Measurements from ENCODE around the gene PDCD4.

- TF ChIP-seq REST (IDR thresholded peaks at IDR 0.05; ENCODE audit: borderline replicate concordance) (no peak), REST (CRISPR knock-in tag; IDR thresholded peaks at IDR 0.05; ENCODE audit: low read depth) (no peak), ZNF644 (tag; IDR thresholded peaks at IDR 0.05; ENCODE audit: low read depth) (no peak), RUNX1 (IDR thresholded peaks at IDR 0.05; ENCODE audit: low read depth) (no peak), ESRRA (IDR thresholded peaks at IDR 0.05; ENCODE audit: borderline replicate concordance, low read depth) (no peak), ZNF184 (CRISPR knock-in tag; IDR thresholded peaks at IDR 0.05) (no peak), RAD21 (CRISPR knock-in tag; conservative IDR thresholded peaks at IDR 0.05 in 1 of 2, IDR thresholded peaks at IDR 0.05 in 1 of 2) (no peak), YY1 (IDR thresholded peaks at IDR 0.05; ENCODE audit: borderline replicate concordance in 1 of 3, control insufficient read depth in 1 of 3, extremely low read depth in 1 of 3, insufficient read depth in 3 of 3, insufficient read length in 1 of 3, insufficient replicate concordance in 2 of 3, low read depth in 1 of 3, low read length in 2 of 3) (no peak), ZKSCAN1 (IDR thresholded peaks at IDR 0.05; ENCODE audit: low read depth, low read length) (no peak), NFRKB (IDR thresholded peaks at IDR 0.05; ENCODE audit: low read depth) (no peak)
These were observed 75.4 kb downstream of the PDCD4 start for GRCh38 chr10:110947061-110947595.
